Measurements from ENCODE around the gene CRX.
A peak's percentile ranks its signal among the peaks of the same experiment; 100 is the strongest.
"Not testable (repeated sequence)": the region's sequence is repeated elsewhere in the genome, so short reads cannot be mapped to it uniquely, and the experiment has no call there.

CRX gene

DNA sequence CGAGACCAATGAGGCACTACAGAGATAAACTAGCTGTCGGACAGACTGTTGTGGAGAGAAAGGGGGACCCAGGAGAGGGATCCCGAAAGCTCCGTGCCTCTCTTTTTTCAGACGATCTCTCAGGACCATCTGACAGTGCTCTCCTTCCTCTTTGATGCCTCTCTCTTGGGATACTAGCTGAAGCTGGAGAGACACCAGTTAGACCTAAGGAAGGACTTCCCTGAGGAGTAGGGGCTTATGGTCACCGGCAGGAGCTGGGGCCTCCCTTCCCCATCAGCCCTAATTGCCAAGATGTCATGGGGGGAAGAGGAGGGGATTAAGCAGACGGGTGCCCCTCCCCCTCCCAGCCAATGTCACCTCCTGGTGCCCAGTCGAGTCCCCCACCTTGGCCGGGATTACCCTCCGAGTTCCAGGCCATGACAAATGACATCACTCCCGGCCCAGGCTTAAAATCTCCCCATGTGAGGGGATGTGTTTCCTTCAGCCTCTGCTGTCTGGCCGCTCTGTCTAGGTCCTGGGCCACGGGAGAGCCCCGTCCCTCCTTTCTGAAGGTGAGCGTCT, at the start of gene CRX:
Gene CRX (plus strand): TSS at position 478 of the 561 bp plus-strand sequence. CDS start 12,507 bp downstream, outside the sequence.
- DNase-seq: no peak

DNA sequence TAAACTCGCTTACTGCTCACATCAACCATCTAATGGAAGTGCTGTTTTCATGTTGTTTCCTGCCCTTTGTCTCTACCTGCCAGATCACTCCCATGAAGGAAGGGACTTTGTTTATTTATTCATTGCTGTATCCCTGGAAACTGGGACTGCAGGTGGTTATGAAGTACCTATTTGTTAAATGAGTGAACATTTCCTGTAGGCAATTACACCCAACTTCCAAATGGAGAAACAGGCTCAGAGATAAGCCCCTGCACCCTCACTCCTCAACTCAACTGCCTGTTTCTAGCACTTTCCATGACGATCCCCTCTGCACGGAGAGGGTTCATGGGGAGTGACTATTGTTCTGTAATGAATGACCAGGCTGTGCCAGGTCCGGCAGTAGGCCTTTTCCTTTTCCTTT, 45.2 kb upstream of the CRX start:
- DNase-seq: no peak

DNA sequence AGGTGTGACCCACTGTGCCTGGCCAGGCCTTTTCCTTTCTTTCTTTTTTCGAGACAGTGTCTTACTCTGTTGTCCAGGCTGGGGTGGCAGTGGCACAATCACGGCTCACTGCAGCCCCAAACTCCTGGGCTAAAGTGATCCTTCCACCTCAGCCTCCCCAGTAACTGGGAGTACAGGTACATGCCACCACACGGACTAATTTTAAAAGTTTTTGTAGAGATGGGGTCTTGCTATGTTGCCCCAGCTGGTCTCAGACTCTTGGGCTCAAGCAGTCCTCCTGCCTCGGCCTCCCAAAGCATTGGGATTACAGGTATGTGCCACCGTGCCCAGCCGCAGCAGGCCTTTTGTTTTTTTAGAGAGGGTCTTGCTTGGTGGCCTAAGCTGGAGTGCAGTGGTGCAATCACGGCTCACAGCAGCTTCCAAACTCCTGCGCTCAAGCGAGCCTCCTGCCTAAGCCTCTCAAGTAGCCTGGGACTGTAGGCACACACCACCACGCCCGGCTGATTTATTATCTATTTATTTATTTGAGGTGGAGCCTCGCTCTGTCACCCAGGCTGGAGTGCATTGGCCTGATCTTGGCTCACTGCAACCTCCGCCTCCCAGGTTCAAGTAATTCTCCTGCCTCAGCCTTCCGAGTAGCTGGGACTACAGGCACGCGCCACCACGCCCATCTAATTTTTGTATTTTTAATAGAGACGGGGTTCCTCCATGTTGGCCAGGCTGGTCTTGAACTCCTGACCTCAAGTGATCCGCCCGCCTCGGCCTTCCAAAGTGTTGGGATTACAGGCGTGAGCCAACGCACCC, 44.3 kb upstream of the CRX start:
- DNase-seq: not testable (repeated sequence)

DNA sequence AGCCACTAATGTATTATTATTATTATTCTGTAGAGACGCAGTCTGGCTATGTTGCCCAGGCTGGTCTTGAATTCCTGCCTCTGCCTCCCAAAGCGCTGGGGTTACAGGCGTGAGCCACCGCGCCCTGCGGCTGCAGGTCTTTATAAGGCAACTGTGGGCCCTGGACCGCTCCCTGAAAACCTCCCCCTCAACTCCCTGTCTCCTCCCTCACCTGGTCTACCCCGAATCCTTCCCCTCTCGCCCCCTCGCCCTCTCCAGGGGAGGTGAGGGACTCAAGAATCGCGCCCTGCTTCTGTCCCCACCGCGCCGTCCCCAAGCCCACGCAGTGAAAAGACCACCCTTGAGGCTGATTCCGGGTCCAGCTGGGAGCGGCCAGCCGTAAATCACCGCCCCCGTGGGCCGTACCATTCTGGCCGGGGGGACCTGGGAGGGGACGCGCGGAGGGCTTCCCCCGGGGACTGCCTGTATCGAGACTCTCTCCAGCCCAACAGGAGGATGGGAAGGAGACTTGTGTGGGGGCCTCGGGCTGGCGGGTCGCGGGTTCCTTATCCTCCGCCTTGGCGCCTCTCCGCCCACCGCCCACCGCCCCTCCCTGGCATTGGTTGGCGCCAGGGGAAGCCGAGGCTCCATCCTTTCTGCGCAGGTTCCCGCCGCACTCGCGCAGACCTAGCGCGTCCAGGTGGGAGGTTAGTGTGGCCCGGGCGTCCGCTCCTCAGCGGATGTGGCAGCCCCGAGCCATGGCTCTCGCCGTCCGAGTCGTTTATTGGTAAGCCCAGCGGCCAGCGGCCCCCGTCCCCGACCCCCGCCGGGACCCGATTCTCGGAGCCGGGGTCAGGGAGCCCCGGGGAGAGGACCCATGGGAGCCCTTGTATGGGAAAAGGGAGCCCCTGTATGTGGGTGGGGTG, 43.4 kb upstream of the CRX start, which contains the start of gene SELENOW:
Gene SELENOW (plus strand): TSS at position 655 of the 905 bp plus-strand sequence. CDS start 83 bp downstream, at position 738.
- DNase-seq: peak; percentile 90

DNA sequence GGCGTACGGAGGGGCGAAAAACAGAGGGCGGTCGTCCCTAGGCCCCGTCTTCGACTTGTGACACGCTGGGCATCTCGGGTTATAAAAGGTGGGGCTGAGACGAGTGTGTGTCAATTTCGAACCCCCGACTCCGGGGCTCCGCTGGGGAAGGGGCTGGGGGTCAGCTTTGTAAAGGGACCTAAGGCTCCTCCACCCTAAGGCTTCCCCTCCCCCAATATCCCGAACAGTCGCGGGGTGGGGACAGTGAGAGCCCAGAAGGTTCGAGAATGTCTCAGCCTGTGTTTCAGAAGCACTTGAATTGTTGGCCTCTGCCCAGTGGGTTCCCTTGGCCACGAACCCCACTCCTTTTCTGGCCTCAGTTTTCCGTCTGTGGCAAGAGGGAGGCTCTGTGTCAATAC, 42.8 kb upstream of the CRX start:
- DNase-seq: no peak

DNA sequence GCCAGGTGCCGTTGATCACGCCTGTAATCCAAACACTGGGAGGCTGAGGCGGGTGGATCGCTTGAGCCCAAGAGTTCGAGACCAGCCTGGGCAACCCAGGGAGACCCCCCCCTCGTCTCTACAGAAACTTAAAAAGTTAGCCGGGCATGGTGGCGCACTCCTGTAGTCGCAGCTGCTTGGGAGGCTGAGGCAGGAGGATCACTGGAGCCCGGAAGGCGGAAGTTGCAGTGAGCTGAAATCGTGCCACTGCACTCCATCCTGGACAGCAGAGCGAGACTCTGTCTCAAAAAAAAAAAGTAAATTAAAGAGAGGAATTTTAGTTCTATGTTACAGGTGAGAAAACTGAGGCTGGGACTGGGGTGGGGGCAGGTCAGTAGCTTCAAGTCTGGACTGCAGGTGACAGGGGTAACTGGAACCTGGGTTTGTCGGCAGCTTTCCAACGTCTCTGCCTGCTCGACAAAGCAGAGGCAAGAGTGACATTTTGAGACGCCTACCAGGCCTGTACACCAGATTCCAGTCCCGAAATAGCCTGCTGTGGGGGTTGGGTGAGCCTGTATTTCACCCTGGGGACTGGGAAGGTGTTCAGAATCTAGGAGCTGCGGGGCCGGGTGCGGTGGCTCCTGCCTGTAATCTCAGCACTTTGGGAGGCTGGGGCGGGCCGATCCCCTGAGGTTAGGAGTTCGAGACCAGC, 42.1 kb upstream of the CRX start:
- DNase-seq: no peak

DNA sequence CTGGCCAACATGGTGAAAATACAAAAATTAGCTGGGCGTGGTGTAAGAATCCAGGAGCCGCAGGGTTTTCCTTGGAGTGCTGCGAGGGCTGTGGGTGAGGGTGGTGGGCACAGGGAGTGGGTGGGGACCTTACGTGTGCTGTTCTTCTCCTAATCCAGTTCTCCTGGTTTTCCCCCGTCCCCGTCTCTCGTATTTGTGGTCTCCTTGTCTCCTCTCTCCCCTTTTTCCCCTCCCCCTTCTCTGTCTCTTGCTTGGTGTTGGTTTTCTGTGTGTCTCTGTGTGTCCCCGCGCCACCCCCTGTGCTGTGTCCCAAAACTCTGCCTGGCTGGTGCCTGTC, 41.6 kb upstream of the CRX start:
- no peak for DNase-seq

DNA sequence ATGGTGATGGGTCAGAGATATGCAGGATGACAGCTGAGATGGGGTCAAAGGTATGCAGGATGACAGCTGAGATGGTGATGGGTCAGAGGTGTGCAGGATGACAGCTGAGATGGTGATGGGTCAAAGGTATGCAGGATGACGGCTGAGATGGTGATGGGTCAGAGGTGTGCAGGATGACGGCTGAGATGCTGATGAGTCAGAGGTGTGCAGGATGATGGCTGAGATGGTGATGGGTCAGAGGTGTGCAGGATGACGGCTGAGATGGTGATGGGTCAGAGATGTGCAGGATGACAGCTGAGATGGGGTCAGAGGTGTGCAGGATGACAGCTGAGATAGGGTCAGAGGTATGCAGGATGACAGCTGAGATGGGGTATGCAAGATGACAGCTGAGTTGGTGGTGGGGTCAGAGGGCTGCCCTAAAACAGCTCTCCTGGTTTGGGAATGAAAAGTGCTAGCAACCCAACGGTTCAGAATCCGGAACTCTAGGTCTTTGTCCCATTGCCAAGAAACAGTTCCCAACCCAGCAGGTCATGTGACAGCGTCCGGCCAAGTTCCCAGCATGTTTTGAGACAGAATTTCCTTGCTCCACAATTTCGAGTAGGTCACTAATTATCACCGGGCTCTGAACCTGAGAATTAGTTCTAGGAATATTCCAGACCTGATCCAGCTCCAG, 40.0 kb upstream of the CRX start:
- DNase-seq: no peak

DNA sequence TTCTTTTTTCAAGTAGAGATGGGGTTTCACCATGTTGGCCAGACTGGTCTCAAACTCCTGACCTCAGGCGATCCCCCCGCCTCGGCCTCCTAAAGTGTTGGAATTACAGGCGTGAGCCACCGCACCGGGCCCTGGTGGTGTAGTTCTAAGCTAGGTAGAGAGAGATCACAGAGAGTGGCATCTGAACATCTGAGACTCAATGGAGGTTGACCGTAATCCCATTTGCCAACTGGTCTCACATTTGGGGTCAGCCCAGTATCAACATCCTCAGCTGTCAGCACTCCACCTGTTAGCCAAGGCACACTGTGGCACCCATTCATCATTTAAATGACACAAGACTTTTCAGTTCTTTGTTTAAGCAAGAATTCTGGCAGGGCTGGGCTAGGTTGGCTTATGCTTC, 35.2 kb upstream of the CRX start:
- DNase-seq: no peak

DNA sequence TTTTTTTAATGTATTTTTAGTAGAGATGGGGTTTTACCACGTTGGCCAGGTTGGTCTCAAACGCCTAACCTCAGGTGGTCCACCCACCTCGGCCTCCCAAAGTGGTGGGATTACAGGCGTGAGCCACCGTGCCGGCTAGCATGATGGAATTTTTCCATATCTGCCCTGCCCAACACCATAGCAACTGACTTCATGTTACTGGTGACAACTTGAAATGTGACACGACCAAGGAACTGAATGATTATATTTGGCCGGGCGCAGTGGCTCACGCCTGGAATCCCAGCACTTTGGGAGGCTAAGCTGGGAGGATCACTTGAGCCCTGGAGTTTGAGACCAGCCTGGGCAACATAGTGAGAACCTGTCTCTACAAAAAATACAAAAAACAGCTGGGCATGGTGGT, 34.4 kb upstream of the CRX start:
- not testable (repeated sequence) for DNase-seq

DNA sequence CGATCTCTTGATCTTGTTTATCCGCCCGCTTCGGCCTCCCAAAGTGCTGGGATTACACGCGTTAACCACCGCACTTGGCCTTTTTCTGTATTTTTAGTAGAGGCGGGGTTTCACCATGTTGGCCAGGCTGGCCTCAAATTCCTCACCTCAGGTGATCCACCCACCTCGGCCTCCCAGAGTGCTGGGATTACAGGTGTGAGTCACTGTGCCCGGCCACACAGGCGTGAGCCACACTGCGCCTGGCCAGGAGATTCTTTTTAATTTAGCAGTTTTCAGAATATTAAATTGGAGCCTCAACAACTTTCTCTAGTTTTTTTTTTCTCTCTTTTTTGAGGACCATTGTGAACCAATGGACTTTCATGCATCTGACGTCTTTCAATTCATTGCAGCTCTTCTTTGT, 31.9 kb upstream of the CRX start:
- DNase-seq: not testable (repeated sequence)

DNA sequence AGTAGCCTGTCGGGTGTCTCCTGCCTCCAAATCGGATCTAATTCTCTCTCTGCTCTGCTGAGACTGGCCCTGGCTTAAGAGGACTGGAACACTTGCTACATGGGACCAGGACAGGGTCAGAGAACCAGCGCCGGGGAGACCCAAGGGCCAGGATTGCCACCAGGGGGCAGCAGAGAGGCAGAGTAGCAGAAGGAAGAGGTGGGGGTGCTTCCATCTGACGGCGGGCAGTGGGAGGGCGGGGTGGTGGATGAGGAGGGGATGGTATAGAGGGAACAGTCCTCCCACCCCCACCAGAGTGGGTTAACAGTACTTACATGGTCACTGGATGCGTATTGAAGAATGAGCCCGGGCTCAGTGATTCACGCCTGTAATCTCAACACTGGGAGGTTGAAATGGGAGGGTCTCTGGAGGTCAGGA, 31.3 kb upstream of the CRX start:
- DNase-seq: peak; percentile 80

DNA sequence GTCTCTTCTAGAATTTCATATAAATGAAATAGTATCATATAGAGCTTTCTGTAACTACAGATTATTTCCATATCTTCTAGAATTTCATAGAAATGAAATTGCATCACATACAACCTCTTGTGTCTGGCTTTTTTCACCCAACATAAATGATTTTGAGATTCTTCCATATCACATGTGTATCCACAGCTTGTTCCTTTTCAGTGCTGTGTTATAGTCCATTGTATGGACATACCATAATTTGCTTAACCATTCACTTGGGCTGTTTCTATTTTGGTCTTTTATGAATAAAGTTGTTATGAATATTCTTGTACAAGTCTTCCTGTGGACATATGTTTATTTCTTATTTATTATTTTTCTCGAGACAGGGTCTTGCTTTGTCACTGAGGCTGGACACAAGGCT, 29.1 kb upstream of the CRX start:
- DNase-seq: no peak

DNA sequence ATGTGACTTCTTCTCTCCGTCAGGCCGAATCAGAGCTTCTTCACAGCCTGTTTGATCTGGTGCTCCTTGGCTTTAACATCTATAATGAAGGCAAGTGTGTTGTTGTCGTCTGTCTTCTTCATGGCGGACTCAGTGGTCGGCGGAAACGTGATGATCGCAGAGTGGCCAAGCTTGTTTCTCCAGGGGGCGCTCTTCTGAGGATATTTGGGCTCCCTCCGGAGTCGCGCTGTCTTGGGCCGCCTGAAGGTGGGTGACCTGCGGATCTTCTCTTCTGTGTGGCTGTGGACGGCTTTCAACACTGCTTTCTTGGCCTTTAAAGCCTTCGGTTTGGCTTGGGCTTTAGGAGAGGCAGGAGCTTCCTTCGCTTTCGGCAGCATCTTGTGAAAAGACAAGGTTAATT, 27.2 kb upstream of the CRX start:
- no peak for DNase-seq

DNA sequence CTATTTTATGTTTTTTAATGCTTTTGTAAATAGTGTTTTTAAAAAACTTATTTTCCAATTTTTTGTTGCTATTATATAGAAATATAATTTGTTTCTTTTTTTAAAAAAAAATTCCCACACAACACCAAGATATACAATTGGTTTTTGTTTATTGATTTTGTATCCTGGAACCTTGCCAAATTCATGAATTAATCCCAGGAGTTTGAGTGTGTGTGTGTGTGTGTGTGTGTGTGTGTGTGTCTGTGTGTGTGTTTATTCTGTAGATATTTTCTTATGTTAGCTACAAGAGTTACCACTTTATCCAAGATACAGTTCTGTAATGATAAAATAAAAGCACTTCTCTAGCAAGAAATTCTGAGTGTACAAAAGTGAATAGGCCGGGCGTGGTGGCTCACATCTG, 25.0 kb upstream of the CRX start:
- DNase-seq: no peak

DNA sequence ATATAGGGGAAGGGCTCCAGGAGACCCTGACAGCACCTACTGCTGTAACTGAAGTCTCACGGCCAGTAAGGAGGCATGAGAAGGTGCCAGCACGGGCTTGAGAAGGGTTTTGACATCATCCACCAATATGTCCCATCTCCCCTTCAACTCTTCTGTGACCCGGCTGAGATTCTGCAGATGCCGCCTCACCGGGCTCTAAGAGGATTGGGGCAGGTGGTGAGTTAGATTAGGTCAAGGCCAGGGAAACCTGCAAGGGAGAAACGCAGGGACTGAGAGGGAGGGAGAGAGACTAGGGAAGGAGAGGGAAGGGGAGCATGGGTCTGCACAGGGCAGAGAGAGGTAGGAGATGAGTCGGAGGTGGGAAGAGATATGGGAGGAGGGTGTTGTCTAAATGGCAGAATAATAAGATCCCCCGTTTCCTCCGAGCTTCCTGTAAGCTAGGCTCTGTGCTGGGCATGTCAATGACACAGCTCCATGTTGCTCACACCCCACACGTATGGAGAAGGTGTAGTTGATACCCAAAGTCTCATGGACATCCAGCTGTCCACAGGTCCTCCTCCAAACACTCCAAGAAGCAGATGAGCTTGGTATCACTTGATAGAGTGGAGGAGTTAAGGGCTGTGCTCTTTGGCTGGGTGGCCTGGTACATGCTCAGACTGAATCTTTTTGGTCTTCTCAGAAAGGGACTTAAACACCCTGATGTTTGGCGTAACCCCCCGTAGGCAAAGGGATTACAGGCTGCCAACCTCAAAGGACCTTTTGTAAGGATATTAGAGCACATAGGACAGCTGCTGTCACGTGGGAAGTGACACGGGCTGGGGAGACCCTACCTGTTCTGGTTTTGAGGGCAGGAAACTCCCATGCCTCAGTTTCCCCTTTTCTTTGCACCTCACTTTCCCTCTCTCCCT, 23.5 kb upstream of the CRX start:
- DNase-seq: no peak

DNA sequence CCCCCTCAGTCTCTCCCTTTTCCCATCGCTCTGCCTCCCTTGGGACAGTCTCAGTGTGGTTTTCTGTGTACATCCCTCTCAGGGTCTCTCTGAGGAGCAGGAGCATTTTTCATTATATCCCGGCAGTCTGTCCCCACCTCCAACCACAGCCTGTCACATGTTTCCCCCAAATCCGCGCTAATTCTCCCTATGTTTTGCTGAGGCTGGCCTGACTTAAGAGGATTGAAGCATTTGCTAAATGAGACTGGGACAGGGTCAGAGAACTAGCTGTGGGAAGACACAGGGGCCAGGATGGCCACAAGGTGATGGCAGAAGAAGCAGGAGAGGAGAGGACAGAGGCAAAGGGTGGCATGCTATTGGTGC, 22.9 kb upstream of the CRX start:
- DNase-seq: no peak

DNA sequence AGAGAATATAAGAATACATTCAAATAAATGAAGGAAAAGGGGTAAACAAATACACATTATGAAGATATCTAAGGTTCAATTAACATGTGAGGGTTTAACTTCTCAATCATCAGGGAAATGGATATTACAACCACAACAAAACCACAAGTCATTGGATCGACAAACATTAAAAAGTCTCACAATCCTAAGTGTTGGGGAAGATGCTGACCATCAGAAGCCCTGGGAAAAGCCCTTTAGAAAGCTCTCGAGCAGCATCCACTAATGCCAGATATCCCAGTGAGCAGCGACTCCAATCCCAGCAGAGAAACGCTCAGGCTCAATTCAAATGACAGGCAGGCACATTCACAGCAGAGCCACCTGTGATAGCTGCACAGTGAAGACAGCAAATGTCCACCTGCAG, 20.5 kb upstream of the CRX start:
- no peak for DNase-seq

DNA sequence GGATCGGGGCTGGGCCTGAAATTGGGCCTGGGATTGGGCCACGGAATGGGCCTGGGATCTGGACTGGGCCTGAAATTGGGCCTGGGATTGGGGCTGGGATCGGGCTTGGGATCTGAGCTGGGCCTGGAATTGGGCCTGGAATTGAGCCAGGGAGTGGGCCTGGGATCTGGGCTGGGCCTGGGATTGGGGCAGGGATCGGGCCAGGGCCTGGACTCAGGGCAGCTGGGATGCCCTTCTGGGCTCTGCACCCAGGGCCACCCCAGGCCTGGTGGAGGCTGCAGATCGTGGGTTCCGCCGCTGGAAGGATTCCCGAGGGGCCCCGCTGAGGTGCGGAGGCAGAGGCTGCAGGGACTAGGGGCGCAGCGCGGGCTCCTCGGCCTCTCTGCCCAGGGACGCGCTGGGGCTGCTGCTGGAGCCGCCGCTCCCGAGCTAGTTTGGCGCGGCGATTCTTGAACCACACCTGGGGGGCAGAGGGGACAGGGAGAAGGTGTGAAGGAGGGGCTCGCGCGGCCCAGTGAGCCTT, 19.2 kb upstream of the CRX start:
- no peak for DNase-seq

DNA sequence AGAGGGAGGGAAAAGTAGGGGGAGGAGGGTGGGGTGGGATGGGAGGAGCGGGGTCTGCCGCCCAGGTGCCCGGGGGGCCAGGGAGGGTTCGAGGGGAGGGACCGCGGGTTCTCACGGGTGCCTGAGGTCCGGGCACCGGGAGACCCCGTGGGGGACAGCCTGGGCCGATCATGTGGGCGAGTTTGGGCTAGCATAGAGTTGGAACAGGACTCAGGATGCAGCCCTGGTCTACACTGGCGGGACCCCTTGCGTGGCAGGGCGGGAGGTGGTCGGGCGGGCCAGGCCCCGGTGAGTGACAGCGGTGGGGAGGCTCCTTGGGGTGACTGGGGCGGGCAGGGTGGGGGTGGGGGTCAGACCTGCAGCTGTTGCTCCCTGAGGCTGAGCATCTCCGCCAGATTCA, 18.6 kb upstream of the CRX start:
- DNase-seq: not testable (repeated sequence)

DNA sequence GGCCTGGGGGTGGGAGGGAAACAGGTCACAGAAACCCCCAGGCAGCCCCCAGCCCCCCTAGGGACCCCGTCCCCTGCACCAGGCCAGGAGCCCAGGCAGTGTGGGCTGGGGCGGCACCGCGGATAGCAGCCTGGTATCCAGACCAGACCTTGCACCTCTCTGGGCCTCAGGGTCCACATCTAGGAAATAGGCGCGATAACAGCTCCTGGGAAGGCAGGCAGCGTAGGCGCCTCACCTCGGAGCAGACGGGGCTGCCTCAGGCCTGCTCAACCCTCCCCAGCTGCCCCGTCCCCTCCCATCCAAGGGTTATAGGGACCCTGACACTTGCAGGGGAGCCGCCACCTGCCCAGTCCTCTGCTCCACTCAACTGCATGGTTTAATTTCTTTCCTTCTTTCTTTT, 18.1 kb upstream of the CRX start:
- DNase-seq: not testable (repeated sequence)

All from right forelimb (tissue), 1 donor.